22Rv1 (cell line): ENCODE measurements around the gene LAMTOR2.

Source experiments
- H3K27ac ChIP-seq: fragments of 450-650 bp; 2 replicates; pipeline ENCODE4 v1.5.1; 2017
- ZFX ChIP-seq: fragments of 450-650 bp; IDR thresholded peaks from 2 replicates; pipeline ENCODE4 v1.6.1; 2017; ENCODE audit warnings: antibody characterized with exemption, borderline replicate concordance
- TF ChIP-seq, protein P1 (sequence below): fragments of 450-650 bp; IDR thresholded peaks from 2 replicates; pipeline ENCODE4 v1.5.1; 2017; ENCODE audit warnings: mild to moderate bottlenecking

Gene LAMTOR2

DNA sequence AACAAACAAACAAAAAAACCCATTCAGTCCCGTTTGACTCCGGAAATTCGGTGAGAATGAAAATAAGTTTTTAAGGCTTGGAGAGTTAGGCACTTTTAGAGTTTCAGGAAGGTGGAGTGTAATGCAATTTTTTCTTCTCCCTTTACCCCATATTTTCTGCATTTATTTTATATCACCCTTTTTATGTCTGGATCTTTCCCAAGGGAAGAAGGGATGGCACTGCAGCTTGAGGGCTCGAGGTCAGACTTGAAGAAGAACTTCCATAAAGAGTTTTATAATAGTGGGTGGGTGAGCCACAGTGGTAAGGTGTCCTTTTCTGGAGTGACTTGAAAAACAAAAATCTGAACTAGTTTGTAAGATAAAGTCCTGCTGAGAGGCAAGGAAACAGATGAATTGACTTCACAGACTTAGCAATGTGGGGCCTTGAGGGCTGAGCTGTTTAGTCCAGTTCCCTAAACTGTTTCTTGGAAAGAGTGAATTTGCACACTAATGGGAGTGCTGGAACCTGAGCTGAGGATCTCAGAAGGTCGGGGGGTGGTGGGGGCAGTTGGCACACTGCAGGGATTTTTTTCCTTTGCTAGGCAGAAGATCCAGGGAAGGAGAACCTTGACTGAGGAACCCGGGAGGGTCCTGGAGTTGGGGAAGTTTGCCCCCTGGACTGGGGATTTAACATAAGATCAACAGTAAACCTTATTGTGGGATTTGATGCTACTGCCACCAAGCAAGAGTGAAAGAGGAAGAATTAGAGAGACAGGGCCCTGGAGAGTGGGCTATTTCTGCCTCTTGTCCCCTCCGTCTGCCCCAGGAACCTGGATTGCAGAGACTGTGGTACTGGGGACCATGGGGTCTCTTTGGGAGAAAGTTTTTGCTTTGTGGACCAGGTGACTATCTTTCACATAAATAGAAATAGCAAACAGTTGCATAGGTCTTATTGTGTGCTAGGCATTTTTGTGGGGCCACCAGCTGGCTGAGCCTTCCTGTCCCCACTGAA lies 29.5 kb downstream of the LAMTOR2 start:
- TF ChIP-seq, protein P1, sequence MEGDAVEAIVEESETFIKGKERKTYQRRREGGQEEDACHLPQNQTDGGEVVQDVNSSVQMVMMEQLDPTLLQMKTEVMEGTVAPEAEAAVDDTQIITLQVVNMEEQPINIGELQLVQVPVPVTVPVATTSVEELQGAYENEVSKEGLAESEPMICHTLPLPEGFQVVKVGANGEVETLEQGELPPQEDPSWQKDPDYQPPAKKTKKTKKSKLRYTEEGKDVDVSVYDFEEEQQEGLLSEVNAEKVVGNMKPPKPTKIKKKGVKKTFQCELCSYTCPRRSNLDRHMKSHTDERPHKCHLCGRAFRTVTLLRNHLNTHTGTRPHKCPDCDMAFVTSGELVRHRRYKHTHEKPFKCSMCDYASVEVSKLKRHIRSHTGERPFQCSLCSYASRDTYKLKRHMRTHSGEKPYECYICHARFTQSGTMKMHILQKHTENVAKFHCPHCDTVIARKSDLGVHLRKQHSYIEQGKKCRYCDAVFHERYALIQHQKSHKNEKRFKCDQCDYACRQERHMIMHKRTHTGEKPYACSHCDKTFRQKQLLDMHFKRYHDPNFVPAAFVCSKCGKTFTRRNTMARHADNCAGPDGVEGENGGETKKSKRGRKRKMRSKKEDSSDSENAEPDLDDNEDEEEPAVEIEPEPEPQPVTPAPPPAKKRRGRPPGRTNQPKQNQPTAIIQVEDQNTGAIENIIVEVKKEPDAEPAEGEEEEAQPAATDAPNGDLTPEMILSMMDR, result no peak
- TF ChIP-seq ZFX, result no peak
- no peak overlapping the region for H3K27ac ChIP-seq

DNA sequence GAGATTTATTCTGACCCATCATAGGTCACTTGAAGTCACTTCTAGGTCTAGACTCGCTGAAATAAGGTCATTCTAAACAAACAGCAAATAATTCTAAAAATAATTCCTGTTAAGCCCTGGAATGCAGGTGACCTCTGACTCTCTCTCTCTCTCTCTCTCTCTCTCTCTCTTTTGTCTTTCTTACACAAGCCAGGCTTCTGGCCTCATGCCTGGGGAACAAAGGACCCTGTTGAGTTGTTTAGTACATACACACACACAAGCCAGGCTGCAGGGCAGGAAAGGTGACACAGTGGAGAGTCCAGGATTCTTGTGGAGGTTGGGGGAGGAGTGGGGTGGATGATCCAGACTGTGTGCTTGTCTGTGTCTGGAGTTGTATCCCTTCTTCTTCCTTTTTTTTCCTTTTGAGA lies 31.7 kb downstream of the LAMTOR2 start:
- TF ChIP-seq, protein P1, result no peak
- TF ChIP-seq ZFX, result no peak
- no peak overlapping the region for H3K27ac ChIP-seq

DNA sequence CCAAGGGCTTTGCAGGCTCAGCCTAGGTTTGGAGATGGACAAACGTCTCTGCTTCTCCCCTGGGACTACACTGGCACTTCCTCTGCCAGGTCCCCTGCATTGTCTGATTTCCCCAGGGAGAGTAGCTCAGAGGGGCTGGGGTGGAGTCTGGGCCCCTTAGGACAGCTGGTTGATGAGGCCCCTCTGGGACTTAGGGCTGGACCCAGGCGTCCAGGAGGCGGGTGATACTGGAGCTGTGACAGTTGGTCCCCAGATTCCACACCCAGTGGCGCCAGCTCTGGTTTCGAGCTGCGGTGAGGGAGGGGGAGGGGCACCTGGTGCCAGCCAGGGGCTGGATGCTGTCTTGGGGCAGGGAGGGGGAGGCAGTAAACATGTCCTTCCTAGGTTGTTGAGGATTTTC lies 35.1 kb downstream of the LAMTOR2 start:
- TF ChIP-seq ZFX, result no peak
- TF ChIP-seq, protein P1, result no peak

DNA sequence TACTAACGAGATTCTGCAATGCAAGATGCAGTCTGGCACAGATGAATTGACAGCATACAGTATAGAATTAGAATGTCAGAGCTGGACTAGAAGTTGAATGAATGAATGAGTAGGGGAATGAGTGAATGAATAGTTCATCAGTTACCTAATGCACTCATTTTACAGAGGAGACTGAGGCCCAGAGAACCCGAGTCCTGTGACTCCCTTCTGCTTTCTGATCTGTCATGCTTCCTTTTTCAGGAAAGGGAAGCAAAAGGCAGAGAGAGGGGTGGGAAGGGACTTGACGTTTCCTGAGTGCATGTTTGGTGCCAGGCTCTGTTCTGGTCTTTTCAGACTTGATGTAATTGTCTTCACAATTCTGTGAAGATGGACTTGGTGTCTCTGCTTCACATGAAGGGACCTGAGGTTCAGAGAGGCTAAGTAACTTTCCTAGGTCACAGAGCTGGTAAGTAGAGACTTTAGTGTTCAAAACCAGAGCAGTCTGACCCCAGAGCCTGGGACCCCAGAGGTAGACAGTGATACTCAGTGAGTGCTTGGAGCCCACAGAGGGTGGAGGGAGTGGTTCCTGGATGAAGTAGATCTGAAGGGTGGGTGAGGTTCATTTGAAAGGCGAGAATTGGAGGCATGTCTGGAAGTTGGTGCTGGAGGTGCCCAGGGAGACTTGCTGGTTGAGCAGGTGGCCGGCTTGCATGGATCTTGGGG lies 35.7 kb downstream of the LAMTOR2 start:
- no peak overlapping the region for H3K27ac ChIP-seq
- TF ChIP-seq, protein P1, result no peak
- TF ChIP-seq ZFX, result no peak

More for the DNA sequence above, 35.1 kb downstream of the LAMTOR2 start:
- H3K27ac ChIP-seq, result no peak overlapping the region

DNA sequence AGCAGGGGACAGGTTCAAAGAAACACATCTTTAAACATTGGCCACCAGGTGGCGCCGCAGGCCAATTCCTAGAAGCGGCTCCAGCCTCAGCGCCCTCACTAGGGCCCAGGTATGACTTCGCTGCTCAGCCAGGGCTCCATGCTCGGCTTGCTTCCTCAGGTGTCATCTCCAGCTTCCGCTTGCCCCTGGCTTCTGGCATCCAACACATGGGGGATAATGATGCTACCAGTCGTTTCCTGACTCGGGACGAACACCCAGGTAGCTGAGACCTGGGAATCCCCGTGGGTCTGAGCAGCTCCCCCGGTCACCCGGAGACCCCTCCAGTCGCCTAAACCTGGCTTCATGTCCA lies 36.2 kb downstream of the LAMTOR2 start:
- TF ChIP-seq, protein P1, result peak; percentile 98
- no peak for TF ChIP-seq ZFX

DNA sequence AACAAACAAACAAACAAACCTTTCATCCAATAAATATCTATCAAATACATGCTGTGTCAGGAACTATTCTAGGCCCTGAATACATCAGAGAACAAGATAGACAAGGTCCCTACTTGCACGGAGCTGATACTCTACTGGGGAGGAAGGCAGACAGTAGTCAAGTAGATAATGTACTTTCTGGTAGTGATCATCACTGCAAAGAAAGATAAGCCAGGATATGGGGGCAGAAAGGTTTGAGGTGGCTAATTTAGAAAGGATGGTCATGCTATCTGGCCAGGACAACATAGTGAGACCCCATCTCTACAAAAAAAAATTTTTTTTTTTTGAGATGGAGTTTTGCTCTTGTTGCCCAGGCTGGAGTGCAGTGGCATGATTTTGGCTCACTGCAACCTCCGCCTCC lies 37.0 kb downstream of the LAMTOR2 start:
- TF ChIP-seq, protein P1, result no peak
- TF ChIP-seq ZFX, result no peak
- no peak overlapping the region for H3K27ac ChIP-seq

More for the DNA sequence above, 36.2 kb downstream of the LAMTOR2 start:
- H3K27ac ChIP-seq, result no peak overlapping the region

DNA sequence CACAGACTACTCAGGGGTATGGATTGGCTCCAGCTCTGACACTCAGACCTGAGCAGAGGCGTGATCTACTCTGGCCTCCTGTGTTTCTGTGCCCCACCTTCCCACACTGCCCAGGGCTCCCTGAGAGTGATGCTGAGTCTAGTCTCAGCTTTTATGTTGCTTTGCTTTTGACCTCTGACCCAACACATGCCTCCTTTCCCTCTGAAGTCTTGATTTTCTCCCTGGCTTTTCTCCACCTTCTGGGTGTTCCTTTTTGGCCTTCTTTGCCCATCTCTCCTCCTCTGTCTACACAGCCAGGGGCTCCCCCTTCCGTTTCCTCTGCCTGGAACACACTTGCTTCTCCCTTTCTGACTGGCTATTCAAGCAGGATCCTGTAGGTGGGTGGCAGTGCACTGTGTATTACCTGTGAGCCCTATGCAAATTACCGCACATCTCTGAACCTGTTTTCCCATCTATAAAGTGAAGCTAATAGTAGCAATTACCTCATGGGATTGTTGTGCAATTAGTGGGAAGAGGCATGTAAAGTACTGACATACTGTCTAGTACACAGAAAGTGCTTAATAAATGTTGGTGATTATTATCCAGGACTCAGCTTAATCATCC lies 41.4 kb downstream of the LAMTOR2 start:
- TF ChIP-seq, protein P1, result no peak
- TF ChIP-seq ZFX, result no peak
- no peak overlapping the region for H3K27ac ChIP-seq
